Hepatocyte (in vitro differentiated cells): ENCODE results near the gene MACROD2. TPM values are rescaled to one million over a fixed set of nuclear protein-coding genes. Genes with fewer than 3 reads are reported as not detected.

Experiments
- DNase-seq: peaks from one replicate; pipeline ENCODE4 v3.0.0-alpha.2; 2016; ENCODE audit warnings: low spot score
- H2AFZ ChIP-seq: fragments of 200-600 bp; sonication (generic); 2 replicates; pipeline ENCODE4 v1.6.0; 2016; ENCODE audit warnings: antibody characterized with exemption, mild to moderate bottlenecking
- H3K27ac ChIP-seq: fragments of 200-600 bp; sonication (generic); 2 replicates; pipeline ENCODE4 v1.5.1; 2016; ENCODE audit warnings: mild to moderate bottlenecking
- H3K27me3 ChIP-seq: fragments of 200-600 bp; sonication (generic); 2 replicates; pipeline ENCODE4 v1.6.1; 2016
- H3K36me3 ChIP-seq: fragments of 200-600 bp; sonication (generic); replicated peaks from 2 replicates; pipeline ENCODE4 v1.5.1; 2016; ENCODE audit warnings: low read depth; ENCODE audit not compliant: insufficient read depth
- H3K4me1 ChIP-seq: fragments of 200-600 bp; sonication (generic); 2 replicates; pipeline ENCODE4 v1.5.1; 2016; ENCODE audit warnings: mild to moderate bottlenecking, moderate library complexity; ENCODE audit not compliant: insufficient read depth
- H3K4me2 ChIP-seq: fragments of 200-600 bp; sonication (generic); 2 replicates; pipeline ENCODE4 v1.6.0; 2016
- H3K4me3 ChIP-seq: fragments of 200-600 bp; sonication (generic); 2 replicates; pipeline ENCODE4 v1.5.1; 2016; ENCODE audit warnings: mild to moderate bottlenecking
- H3K79me2 ChIP-seq: fragments of 200-600 bp; sonication (generic); 2 replicates; pipeline ENCODE4 v1.6.0; 2017; ENCODE audit warnings: mild to moderate bottlenecking
- H3K9me2 ChIP-seq: fragments of 200-600 bp; sonication (generic); replicated peaks from 2 replicates; pipeline ENCODE4 v1.6.0; 2017; ENCODE audit warnings: mild to moderate bottlenecking; ENCODE audit not compliant: insufficient read depth
- H3K9me3 ChIP-seq: fragments of 200-600 bp; sonication (generic); 2 replicates; pipeline ENCODE4 v1.5.1; 2016; ENCODE audit warnings: low read depth, mild to moderate bottlenecking
- H4K20me1 ChIP-seq: fragments of 200-600 bp; sonication (generic); 2 replicates; pipeline ENCODE4 v1.6.0; 2016; ENCODE audit warnings: mild to moderate bottlenecking; ENCODE audit not compliant: insufficient read depth, poor library complexity, severe bottlenecking
- CTCF ChIP-seq: fragments of 200-600 bp; sonication (generic); IDR thresholded peaks from 2 replicates; pipeline ENCODE4 v1.5.1; 2016; ENCODE audit warnings: antibody characterized with exemption, mild to moderate bottlenecking; ENCODE audit not compliant: poor library complexity
- EZH2 ChIP-seq: fragments of 200-600 bp; sonication (generic); IDR thresholded peaks from 2 replicates; pipeline ENCODE4 v1.6.1; 2016; ENCODE audit warnings: antibody characterized with exemption, mild to moderate bottlenecking, borderline replicate concordance
- EZH2phosphoT487 ChIP-seq: fragments of 200-600 bp; sonication (generic); IDR thresholded peaks from one replicate; pipeline ENCODE4 v1.6.1; 2018; ENCODE audit warnings: antibody characterized with exemption, mild to moderate bottlenecking, low read depth, moderate library complexity; ENCODE audit not compliant: unreplicated experiment, severe bottlenecking
- WGBS: methylation state at CpG from one replicate; pipeline ENCODE4 v1.1.6; 2016; ENCODE audit warnings: low lambda C conversion rate; ENCODE audit errors: missing lambda C conversion rate; 5-methylcytosine and 5-hydroxymethylcytosine counted together
- polyA plus RNA-seq: library from polyadenylated mRNA; unstranded; fragments of >200 nt; fragmentation: Nextera tagmentation; extraction: Ambion mirVana; gene quantifications from 2 replicates; pipeline ENCODE4 v1.2.1, GENCODE V29; 2016
- total RNA-seq: library from RNA; depleted of rRNA; stranded (reverse); fragments of >200 nt; gene quantifications from 2 replicates; pipeline ENCODE4 v1.2.3, GENCODE V29; 2014

The MACROD2 gene
- total and polyA plus RNA-seq, 2 experiments from 2014 or later, result 2.4 to 3.1 TPM

GRCh38 chr20:14235355-14235754, 240.0 kb downstream of the MACROD2 start:
- Histone ChIP-seq H4K20me1 (no peaks in the 10 kb centered on the region), H3K27ac (no peak overlapping the region), H3K4me3 (no peak overlapping the region), H3K4me2 (no peak overlapping the region), H3K27me3 (no peaks in the 10 kb centered on the region), H3K9me2 (no peaks in the 10 kb centered on the region), H3K36me3 (no peaks in the 10 kb centered on the region), H2AFZ (no peak overlapping the region), H3K79me2 (no peaks in the 10 kb centered on the region), H3K4me1 (no peaks in the 10 kb centered on the region), H3K9me3 (no peaks in the 10 kb centered on the region)
- peak; percentile 9 for DNase-seq
- TF ChIP-seq EZH2phosphoT487, result no peak
- no peak for TF ChIP-seq EZH2
- TF ChIP-seq CTCF, result no peak
- 63% methylated on average over 2 of the region's 2 CpGs for WGBS

- Histone ChIP-seq H3K27me3 (no peaks in the 10 kb centered on the region), H3K9me3 (no peaks in the 10 kb centered on the region), H3K4me2 (no peak overlapping the region), H3K27ac (no peak overlapping the region), H3K79me2 (no peaks in the 10 kb centered on the region), H3K9me2 (no peaks in the 10 kb centered on the region), H4K20me1 (no peaks in the 10 kb centered on the region), H3K36me3 (no peaks in the 10 kb centered on the region), H3K4me1 (no peaks in the 10 kb centered on the region), H3K4me3 (no peak overlapping the region), H2AFZ (no peak overlapping the region)
- TF ChIP-seq CTCF (no peak), EZH2phosphoT487 (no peak), EZH2 (no peak)
- WGBS, result 68% methylated on average over 1 of the region's 1 CpG
- DNase-seq, result peak; percentile 10
These were observed 250.2 kb downstream of the MACROD2 start for GRCh38 chr20:14245368-14245970.

GRCh38 chr20:14259689-14260088, 264.4 kb downstream of the MACROD2 start:
- H3K4me1 ChIP-seq, result no peaks in the 10 kb centered on the region
- H2AFZ ChIP-seq, result no peak overlapping the region
- H3K4me3 ChIP-seq, result no peak overlapping the region
- no peaks in the 10 kb centered on the region for H3K36me3 ChIP-seq
- H3K27ac ChIP-seq, result no peak overlapping the region
- H3K4me2 ChIP-seq, result no peak overlapping the region
- no peaks in the 10 kb centered on the region for H3K9me2 ChIP-seq
- 67% methylated on average over 1 of the region's 1 CpG for WGBS
- H3K9me3 ChIP-seq, result no peaks in the 10 kb centered on the region
- H3K79me2 ChIP-seq, result no peaks in the 10 kb centered on the region
- TF ChIP-seq EZH2 (no peak), CTCF (no peak)
- DNase-seq, result no peak
- H3K27me3 ChIP-seq, result no peaks in the 10 kb centered on the region
- H4K20me1 ChIP-seq, result no peaks in the 10 kb centered on the region
